ENCODE results near the gene HDAC11.

- TF ChIP-seq, protein P1, sequence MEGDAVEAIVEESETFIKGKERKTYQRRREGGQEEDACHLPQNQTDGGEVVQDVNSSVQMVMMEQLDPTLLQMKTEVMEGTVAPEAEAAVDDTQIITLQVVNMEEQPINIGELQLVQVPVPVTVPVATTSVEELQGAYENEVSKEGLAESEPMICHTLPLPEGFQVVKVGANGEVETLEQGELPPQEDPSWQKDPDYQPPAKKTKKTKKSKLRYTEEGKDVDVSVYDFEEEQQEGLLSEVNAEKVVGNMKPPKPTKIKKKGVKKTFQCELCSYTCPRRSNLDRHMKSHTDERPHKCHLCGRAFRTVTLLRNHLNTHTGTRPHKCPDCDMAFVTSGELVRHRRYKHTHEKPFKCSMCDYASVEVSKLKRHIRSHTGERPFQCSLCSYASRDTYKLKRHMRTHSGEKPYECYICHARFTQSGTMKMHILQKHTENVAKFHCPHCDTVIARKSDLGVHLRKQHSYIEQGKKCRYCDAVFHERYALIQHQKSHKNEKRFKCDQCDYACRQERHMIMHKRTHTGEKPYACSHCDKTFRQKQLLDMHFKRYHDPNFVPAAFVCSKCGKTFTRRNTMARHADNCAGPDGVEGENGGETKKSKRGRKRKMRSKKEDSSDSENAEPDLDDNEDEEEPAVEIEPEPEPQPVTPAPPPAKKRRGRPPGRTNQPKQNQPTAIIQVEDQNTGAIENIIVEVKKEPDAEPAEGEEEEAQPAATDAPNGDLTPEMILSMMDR (IDR thresholded peaks at IDR 0.05), result no peak
- TF ChIP-seq ZFX (IDR thresholded peaks at IDR 0.05; ENCODE audit: borderline replicate concordance), result no peak
These were observed 17.9 kb upstream of the HDAC11 start for GRCh38 chr3:13462125-13462629.

Measured in 22Rv1 (cell line).